HT1080 (cell line): ENCODE measurements around the gene ADPRHL1. TPM values are rescaled to one million over a fixed set of nuclear protein-coding genes. Genes with fewer than 3 reads are reported as not detected.
"Not testable (repeated sequence)": the region's sequence is repeated elsewhere in the genome, so short reads cannot be mapped to it uniquely, and the experiment has no call there.

Experiments used
- DNase-seq: peaks from one replicate; pipeline ENCODE4 v3.0.0-alpha.2; 2015; ENCODE audit warnings: low read depth
- total RNA-seq: library from RNA; depleted of rRNA; stranded (reverse); fragments of >200 nt; shearing (Covaris generic); gene quantifications from 2 replicates; pipeline ENCODE4 v1.2.3, GENCODE V29; 2014

The ADPRHL1 gene
- total RNA-seq, 1 experiment from 2014 or later, result 0.95 TPM

- no peak for DNase-seq
These were observed 49.8 kb downstream of the ADPRHL1 start for GRCh38 chr13:113403255-113404104.

- no peak for DNase-seq
These were observed 50.6 kb downstream of the ADPRHL1 start for GRCh38 chr13:113402471-113403254.

- DNase-seq, result no peak
These were observed 51.6 kb downstream of the ADPRHL1 start for GRCh38 chr13:113401452-113402415.

- no peak for DNase-seq
These were observed 52.5 kb downstream of the ADPRHL1 start for GRCh38 chr13:113400621-113401451.

- DNase-seq, result no peak
These were observed 53.5 kb downstream of the ADPRHL1 start for GRCh38 chr13:113399755-113400149.

- no peak for DNase-seq
These were observed 54.1 kb downstream of the ADPRHL1 start for GRCh38 chr13:113398963-113399754.

- DNase-seq, result no peak
These were observed 55.5 kb downstream of the ADPRHL1 start for GRCh38 chr13:113397608-113398425.

GRCh38 chr13:113394339-113394640 is 59.0 kb downstream of the ADPRHL1 start:
- no peak for DNase-seq

GRCh38 chr13:113393563-113394338 is 59.5 kb downstream of the ADPRHL1 start:
- peak; percentile 71 for DNase-seq

- no peak for DNase-seq
These were observed 60.1 kb downstream of the ADPRHL1 start for GRCh38 chr13:113393226-113393562.

- DNase-seq, result no peak
These were observed 62.3 kb downstream of the ADPRHL1 start for GRCh38 chr13:113390874-113391497.

GRCh38 chr13:113389586-113389985 is 63.7 kb downstream of the ADPRHL1 start:
- not testable (repeated sequence) for DNase-seq

GRCh38 chr13:113387396-113387795 is 65.9 kb downstream of the ADPRHL1 start:
- DNase-seq, result no peak

- no peak for DNase-seq
These were observed 70.2 kb downstream of the ADPRHL1 start for GRCh38 chr13:113383089-113383488.

- not testable (repeated sequence) for DNase-seq
These were observed 70.7 kb downstream of the ADPRHL1 start for GRCh38 chr13:113382542-113382941.

- no peak for DNase-seq
These were observed 74.5 kb downstream of the ADPRHL1 start for GRCh38 chr13:113378825-113379224.

GRCh38 chr13:113374511-113375175 is 78.6 kb downstream of the ADPRHL1 start:
- DNase-seq, result no peak
